ENCODE measurements around the gene CYB5R3. TPM values are rescaled to one million over a fixed set of nuclear protein-coding genes. Genes with fewer than 3 reads are reported as not detected.

CYB5R3 gene
- total RNA-seq, 6 experiments from 2014 or later = 315 to 413 (median 347) TPM

- Mint-ChIP-seq H3K27ac (peak overlapping the region; percentile 100), H3K9me3 (peaks cover 10% of the 10 kb centered on the region), H3K36me3 (ENCODE audit: low read depth) (peaks cover 17% of the 10 kb centered on the region), H3K4me1 (ENCODE audit: low read depth) (peaks cover 64% of the 10 kb centered on the region), H3K27me3 (ENCODE audit: insufficient read depth) (peaks cover 25% of the 10 kb centered on the region), H3K4me3 (peak overlapping the region; percentile 97)
- no peak for TF ChIP-seq CTCF (IDR thresholded peaks at IDR 0.05)
- DNase-seq = no peak
Measured at GRCh38 chr22:42613872-42614301, 35.3 kb downstream of the CYB5R3 start.

- no peak for DNase-seq
- peaks cover 19% of the 10 kb centered on the region for H3K27me3 Mint-ChIP-seq (ENCODE audit: insufficient read depth)
- H3K27ac Mint-ChIP-seq = peak overlapping the region; percentile 36; the same call in 1 of the 2 replicates
- H3K4me3 Mint-ChIP-seq = no peak overlapping the region; the same call in 1 of the 2 replicates
- H3K36me3 Mint-ChIP-seq (ENCODE audit: low read depth) = peaks cover 17% of the 10 kb centered on the region
- H3K4me1 Mint-ChIP-seq (ENCODE audit: low read depth) = peaks cover 66% of the 10 kb centered on the region
- no peak for TF ChIP-seq CTCF (IDR thresholded peaks at IDR 0.05)
- H3K9me3 Mint-ChIP-seq = peaks cover 10% of the 10 kb centered on the region
Measured at GRCh38 chr22:42612336-42612735, 36.9 kb downstream of the CYB5R3 start.

GRCh38 chr22:42611051-42611450 is 38.1 kb downstream of the CYB5R3 start:
- H3K4me3 Mint-ChIP-seq = no peak overlapping the region
- H3K27me3 Mint-ChIP-seq (ENCODE audit: insufficient read depth) = peaks cover 19% of the 10 kb centered on the region
- H3K36me3 Mint-ChIP-seq (ENCODE audit: low read depth) = peaks cover 22% of the 10 kb centered on the region
- TF ChIP-seq CTCF (IDR thresholded peaks at IDR 0.05) = no peak
- peak overlapping the region; percentile 42; the same call in 1 of the 2 replicates for H3K27ac Mint-ChIP-seq
- peaks cover 67% of the 10 kb centered on the region for H3K4me1 Mint-ChIP-seq (ENCODE audit: low read depth)
- DNase-seq = no peak
- peaks cover 10% of the 10 kb centered on the region for H3K9me3 Mint-ChIP-seq

GRCh38 chr22:42610186-42610585 is 39.0 kb downstream of the CYB5R3 start:
- no peak for TF ChIP-seq CTCF (IDR thresholded peaks at IDR 0.05)
- Mint-ChIP-seq H3K4me3 (no peak overlapping the region), H3K4me1 (ENCODE audit: low read depth) (peaks cover 63% of the 10 kb centered on the region), H3K36me3 (ENCODE audit: low read depth) (peaks cover 22% of the 10 kb centered on the region), H3K27me3 (ENCODE audit: insufficient read depth) (peaks cover 10% of the 10 kb centered on the region), H3K27ac (no peak overlapping the region), H3K9me3 (peaks cover 4% of the 10 kb centered on the region)
- DNase-seq = no peak

GRCh38 chr22:42608823-42609361 is 40.3 kb downstream of the CYB5R3 start:
- H3K4me3 Mint-ChIP-seq = peak overlapping the region; percentile 53; the same call in 1 of the 2 replicates
- no peaks in the 10 kb centered on the region for H3K9me3 Mint-ChIP-seq

More at GRCh38 chr22:42608823-42609361, 40.3 kb downstream of the CYB5R3 start:
- Mint-ChIP-seq H3K27me3 (ENCODE audit: insufficient read depth) (peaks cover 2% of the 10 kb centered on the region), H3K27ac (peak overlapping the region; percentile 74), H3K4me1 (ENCODE audit: low read depth) (peaks cover 73% of the 10 kb centered on the region), H3K36me3 (ENCODE audit: low read depth) (peaks cover 20% of the 10 kb centered on the region)
- TF ChIP-seq CTCF (IDR thresholded peaks at IDR 0.05) = no peak
- peak; percentile 33 for DNase-seq

All from HFFc6 (cell line).